NCI-H2196 treated with DMSO at 0.1 percent for 48 hours (cell line): ENCODE data around the gene PODXL.

Experiments
- DNase-seq: peaks from one replicate; lab custom pipeline; 2025; ENCODE audit not compliant: unreplicated experiment; lab: John Stamatoyannopoulos, UW

Gene PODXL

DNA sequence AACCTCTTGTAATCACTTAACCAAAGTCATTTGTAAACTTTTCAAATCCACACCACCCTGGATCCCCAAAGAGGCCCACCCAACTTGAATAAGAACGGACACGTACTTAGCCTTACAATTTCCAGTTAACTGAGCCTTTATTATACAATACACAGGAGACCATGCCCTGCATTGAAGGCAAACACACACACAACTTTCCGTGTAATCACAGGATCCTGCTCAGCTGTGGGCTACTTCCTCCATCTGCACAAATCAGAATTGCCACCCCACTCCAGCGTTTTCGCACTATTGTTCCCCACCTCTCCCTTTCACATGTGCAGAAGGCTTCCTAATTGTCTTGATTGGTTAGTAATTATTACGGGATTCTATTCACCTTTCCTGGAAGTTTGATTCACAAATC, 12.1 kb upstream of the PODXL start:
- DNase-seq = no peak

DNA sequence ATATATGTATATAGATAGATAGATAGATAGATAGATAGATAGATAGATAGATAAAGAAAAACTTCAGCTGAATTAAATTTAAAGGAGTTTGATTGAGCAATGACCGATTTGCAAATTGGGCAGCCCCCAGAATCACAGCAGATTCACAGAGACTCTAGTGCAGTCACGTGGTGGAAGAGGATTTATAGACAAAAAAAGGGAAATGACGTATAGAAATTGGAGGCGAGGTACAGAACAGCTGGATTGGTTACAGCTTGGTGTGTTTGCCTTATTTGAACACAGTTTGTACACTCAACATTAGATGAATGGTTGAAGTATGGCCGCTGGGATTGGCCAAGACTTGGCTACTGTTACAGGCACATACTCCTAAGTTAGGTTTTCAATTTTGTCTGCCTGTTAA, 8.2 kb upstream of the PODXL start:
- no peak for DNase-seq

DNA sequence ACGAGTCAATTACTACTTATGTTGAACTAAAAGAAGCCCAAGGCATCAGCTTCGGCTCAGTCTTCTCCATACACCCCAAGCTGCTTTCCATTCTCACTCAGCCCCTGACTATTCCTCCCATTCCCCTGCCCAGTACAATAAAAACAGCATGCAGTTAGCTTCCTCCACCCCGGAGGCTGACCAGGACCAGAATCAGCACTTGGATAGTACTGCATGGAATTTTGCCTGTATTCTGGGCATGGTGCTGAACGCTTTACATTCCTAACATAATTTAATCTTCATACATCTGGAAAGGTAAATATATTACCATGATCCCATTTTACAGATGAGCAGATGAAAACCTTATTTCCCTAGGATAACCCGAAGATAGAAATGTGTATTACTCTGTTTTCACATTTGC, 7.5 kb upstream of the PODXL start:
- DNase-seq = no peak

DNA sequence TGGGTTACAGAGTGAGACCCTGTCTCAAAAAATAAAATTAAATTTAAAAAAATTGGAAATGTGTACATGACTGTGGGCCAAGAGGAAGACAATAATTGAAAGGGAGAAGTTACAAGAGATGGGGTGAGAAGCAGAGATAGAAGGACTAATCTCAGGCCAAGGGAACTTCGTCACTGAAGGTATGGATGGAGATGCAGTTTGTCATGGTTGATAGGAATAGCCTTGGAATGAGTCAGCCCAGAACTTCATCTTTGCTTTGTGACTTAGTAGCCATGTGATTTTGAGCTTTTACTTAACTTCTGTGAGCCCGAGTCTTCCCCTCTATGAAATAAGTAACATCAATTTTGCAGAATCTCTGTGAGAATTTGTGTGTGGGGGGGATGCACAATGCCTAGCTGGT, 6.5 kb upstream of the PODXL start:
- DNase-seq = no peak

DNA sequence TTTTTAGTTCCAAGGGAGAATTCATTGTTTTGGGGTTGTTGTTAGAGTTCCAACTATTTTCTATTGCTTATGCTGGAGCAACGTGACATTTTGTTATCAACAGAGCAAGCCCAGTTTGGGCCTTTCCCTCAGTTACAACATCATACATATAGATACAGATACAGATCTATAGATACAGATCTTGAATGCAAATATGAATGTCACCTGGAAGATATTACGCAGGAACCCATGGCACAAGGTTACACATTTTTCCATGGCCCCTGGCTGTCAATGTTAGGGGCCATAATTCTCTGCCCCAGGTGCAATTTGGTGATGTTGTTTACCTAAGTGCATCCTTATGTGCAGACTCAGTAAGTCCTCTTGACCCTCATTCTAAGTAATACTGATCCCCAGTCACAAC, 3.6 kb upstream of the PODXL start:
- no peak for DNase-seq

DNA sequence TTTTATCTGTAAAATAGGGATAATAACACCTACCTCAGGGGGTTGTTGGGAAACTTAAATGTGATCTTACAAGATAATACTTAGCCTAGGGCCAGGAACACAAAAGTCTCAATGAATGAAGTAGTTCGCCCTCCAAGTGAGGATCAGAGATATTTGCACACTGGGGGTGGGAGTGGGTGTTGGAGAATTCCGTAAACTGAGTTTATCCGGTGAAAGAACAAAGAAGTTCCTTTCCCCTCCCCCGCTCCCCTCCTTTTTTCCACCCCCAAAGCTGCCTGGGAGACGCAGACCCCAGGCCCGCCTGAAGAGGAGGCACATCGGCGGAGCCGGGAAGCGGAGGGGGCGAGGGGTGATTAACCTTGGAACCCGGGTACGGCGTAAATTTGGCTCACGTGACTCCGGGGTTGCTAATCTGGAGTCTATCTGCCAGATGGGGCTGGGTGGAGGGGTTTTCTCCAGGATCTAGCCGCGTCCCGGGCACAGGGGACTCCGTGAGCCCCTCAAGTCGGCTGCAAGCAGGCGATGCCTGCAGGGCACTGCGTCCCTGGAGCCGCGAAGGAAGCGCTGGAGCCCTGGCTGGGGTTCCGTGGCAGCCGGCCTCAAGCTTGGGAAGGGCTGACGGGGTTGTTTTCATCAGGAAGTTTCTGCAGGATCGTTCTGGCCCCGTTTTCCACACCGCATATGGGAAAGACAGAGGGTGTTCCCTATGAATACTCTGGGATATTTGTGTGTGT, 1.4 kb upstream of the PODXL start:
- no peak for DNase-seq

DNA sequence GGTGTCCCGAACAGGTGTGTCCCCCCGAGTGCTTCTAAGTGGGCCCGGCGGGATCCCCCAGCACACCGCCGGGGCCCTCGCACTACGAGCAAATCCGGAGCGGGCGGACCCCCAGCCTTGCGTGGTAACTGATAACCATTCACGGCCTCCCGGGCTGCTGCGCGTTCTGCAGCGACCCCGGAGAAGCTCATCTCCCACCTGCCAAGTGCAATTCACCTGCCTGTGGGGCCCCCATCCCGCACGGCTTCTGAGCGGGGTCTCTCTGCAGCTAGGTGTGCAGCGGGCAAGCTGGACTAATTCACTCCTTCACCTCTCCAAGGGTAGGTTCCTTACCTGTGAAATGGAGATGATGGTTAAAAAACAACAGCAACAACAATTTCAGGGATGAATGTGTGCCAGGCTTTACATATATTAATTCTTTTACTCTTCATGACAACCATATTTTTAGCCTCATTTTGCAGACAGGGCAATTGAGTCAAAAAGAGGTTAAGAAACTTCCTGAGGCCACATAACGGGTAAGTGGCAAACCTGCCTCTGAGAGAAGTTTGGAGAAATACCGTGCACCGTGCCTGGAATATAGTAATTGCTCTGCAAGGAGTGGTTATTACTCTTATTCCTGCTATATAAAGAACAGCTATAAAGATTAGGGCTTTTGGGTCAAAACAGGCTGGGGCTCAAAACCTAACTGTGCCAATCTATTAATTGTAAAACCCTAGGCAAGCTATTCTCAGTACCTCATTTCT, 652 bp upstream of the PODXL start:
- no peak for DNase-seq

DNA sequence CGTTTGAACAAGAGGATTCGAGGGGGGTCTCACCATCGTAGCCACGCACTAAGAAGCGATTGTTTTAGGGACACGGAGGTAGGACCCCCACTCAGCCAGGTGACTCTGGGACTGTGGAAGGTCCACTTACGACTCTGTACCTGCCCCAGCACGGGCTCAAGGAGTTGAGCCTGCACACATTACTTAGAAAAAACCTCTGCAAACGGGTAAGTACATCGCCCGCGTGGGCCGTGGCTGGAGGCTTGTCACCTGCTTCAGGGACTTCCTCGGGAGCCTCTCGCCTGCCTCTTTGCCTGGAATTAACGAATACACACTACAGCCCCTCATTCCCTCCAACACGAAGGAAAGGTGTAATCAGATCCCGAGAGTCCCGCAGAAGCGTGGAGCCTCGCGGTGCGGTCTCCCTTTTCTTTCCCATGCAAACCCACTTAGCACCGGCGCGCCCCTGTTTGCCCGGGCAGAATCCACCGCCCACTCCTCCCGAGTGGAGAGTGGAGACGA, 826 bp downstream of the PODXL start:
- no peak for DNase-seq

DNA sequence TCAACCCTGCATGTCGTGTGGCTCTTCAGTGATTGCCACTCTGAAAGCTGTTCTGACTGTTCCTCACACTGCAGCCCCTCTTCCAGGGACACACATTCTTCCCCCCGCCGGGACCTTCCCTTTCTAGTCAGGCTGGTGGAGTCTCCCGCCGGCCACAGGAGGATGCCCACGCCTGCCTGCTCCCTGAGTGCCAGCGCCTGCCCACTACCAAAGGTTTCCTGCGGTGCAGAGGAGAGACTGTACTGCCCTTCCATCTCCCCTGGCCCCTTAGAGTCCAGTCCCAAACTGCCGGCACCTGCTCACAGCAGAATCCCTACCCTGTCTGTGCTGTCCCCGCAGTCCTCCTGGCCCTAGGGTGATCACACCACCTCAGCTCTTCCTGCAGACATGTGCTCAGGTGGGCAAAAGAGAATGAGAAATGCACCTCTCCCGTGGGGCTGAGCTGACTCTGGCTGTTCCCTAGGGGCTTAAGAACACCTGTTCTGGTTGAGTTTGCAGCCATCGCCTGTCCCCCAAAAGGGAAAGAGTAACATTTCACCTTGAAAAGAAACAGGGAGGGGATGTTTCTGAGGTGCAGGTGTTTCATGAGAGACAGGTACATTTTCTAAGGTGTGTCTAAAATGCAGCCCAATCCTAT, 1.4 kb downstream of the PODXL start:
- no peak for DNase-seq

DNA sequence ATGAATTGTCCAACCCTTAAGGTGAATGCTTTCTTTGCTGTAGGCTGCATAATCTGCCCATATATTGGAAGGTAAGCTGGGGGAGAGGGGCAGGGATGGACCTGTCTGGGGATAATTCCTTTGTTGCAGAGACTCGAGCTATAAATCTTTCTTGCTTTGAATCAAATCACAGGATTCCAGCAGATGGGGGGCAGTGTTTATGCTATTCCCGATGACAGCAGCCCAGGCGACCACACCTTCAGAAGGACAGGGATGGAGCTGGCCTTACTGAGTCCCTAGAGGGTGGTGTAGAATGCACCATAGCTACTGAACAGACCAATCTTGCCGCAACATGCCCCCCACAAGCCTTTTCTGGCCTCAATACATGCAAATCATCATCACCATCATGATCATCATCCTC, 2.5 kb downstream of the PODXL start:
- no peak for DNase-seq

DNA sequence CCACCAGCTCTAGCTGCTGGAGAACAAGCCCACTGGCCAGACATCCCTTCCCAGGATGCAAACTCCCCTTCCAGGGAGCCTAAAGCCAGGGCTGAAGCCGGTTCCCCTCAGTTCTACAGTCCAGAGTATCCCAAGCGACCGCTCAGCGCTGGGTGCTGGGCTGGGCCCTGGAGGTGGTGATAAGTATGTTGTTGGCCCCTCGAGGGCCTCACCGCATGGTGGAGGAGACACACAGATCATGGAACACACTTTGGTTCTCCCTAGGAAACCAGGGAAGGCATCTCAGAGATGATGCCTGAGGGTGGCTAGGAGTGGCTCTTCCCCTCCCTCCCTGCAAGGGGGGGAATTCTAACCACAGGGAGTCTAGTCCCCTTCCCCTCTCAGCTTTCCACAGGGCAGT, 4.4 kb downstream of the PODXL start:
- DNase-seq = no peak

DNA sequence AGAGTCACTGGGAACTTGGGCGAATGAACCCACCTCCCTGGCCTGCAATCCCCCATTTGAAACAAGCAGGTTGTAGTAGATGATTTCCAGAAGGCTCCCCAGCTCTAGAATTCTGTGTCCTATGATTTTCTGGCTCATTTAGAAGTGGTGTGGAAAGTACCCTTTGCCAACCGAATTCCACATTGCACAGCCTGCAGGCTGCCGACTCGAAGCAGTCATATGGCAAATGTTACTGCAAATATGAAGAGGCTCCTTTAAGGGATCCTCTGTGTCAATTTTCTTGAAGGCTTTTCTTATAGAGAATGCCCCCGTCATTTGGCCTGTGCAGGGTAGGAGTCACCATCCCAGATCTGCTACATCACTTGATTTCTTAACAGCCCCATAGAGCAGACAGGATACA, 5.6 kb downstream of the PODXL start:
- DNase-seq = no peak

DNA sequence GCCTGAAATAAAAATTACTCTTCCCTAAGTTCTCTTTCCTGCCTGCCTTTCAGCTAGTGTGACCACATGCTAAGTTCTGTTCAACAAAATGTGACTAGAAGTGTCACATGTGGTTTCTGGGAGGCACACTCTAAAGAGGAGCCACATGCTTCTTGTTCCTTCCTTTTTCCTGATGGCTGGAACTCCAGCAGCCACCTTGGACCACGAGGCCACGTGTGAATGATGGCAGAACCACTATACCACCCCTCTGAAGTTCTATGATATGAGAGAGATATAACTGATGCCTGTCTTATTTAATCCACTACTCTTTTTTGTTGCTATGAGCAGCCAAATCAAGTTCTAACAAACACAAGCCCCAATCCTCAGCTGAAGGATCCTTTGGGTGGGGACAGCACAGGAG, 8.1 kb downstream of the PODXL start:
- DNase-seq = no peak

DNA sequence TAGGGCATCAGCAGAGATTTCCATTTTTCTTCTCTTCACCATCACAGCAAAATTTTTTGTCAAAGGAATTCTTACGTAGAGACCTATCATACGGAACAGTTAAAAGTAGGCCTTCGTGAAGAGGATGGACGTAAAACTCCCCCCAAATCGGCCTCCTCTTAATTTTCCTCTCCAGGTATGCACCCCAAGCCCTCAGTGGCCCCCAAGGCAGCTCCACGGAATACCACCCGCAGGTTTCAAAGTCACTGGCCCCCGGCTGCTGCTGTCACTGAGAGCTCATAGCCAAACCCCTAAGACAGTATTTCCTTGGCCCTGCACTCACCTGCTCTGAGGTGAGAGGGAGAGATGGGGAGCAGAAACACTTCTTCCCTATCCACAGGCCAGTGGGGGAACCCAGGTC, 8.8 kb downstream of the PODXL start:
- DNase-seq = no peak

DNA sequence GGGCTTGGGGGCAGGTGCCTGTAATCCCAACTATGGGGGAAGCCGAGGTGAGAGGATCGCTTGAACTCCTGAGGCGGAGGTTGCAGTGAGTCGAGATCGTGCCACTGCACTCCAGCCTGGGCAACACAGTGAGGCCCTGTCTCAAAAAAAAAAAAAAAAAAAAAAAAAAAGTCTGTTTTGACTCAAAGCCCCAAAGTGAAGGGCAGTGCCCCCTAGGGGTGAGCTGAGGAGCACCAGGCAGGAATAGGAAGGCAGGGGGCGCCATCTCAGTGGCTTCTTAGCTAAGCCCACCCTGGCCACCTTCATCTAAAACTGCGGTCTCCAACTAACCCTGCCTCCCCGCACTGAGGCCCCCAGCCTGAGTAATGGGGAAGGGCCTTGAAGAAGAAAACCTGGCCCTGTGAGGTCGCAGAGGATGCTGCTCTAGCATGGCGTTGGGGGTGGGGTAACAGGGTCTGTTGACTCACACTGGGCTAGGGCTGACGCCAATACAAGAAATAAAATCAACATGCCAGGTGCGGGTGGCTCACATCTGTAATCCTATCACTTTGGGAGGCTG, 9.8 kb downstream of the PODXL start:
- no peak for DNase-seq

DNA sequence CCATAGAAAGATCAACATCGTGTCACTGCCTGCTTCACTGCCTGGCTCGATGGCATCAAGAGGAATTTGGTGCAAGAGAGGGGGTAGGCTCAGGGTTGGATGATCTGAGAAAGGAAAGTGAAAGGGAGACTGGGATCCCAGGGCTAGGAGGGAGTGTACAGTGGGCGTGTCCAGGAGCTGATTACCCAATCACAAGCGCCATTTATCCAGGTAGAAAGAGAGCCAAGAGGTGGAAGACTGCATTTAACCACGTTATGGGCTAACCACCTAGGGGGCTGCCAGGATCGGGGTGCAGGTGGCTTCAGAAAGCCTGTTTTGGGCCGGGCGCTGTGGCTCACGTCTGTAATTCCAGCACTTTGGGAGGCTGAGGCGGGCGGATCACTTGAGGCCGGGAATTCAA, 10.3 kb downstream of the PODXL start:
- no peak for DNase-seq

DNA sequence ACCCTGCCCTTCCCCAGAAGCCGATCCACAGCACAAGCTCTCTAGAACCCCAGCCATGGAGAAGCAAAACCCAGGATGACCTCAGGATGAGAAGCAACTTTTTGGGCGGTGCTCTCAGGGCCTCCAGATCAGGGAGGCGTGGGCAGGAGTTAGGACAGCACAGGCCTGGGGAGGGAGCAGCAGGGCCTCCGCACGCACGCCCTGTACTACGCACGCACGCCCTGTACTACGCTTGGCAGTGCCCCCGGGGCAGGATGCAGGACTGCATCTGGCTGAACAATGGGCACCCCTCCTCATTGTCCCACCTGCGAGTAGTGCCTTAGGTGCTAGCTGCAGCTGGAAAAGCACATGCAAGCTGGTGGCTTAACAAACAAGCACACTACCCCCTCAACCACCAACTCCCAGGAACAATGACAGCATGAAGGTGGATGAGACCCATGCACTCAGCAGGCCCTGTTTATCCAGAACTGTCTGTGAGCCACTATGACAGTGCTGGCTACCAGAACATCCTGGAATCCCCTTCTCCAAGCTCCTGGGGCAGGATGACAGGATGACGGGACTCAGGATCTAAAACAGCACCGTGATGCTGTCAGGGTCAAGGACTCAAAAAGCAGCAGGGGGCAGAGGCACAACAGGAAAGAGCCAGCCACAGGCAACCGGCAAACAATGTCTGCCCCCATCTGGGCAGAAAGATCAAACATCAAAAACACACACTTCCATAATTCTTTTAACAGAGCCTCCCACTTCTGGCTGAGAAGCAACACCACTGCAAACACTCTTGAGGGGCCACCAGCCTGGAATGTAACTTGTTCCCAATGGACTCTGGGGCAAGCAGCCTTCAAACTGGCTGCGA, 11.8 kb downstream of the PODXL start:
- DNase-seq = no peak

DNA sequence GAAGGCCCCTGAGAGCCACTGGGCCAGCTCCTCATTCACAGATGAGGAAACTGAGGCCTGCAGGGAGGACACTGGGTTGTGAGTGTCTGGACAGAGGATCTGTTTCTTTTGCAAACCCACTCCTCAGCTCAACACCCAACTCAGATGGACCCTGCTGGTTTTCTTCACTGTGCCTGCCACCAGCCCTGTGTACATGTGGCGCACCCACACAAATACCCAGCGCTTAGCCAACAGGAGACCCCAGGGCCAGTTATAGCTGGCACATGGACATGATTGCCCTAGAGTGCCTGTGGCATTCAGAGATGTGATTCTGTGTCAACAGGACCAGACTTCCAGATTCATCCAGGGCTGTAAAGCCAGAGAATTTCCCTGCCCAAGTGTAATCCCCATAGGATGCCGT, 12.4 kb downstream of the PODXL start:
- DNase-seq = no peak

DNA sequence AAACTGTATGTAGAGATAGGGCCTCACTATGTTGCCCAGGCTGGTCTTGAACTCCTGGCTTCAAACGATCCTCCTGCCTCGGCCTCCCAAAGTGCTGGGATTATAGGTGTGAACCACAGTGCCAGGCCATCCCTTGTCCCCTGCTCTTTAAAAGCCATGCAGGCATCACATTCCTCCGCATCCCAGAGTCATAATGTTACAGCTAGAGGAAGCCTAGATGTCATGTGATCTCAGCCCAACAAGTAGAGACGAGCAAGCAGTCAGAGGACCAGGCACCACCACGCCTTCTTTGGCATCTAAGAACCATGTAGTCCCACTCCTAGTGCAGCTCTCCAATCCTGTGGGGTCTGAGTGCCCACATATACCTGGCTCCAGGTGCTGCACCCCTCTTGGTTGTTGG, 13.1 kb downstream of the PODXL start:
- no peak for DNase-seq

DNA sequence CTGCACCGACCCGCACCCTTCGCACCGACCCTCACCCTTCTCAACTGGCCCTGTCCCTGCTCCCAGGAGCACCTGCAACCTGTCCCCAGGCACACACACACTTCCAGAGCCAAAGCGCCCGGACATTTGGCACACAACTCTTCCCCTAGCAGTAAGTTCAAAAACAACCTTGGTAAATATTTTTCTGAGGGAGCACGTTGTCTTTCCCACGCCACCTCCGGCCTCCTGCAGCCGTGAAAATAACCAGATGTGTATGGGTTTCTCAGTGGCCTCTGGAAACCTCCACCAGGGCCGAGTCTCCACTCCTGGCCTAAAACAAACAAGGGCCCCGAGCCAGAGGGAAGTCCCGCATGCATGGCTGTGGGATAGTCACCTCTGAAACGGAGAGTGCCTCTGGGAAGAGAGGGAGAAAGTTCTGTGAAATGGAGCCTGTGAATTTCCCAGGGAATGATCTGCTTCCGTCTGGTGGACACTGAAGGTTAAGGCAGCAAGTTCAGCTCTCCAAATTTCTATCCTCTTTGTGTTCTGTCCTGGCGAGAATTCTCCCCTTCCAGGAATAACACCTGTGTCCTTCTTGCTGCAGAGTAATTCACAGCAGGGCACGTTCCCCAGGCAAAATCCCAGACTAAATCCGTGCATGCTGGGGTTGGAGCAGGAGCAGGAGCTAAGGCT, 15.8 kb downstream of the PODXL start:
- no peak for DNase-seq

DNA sequence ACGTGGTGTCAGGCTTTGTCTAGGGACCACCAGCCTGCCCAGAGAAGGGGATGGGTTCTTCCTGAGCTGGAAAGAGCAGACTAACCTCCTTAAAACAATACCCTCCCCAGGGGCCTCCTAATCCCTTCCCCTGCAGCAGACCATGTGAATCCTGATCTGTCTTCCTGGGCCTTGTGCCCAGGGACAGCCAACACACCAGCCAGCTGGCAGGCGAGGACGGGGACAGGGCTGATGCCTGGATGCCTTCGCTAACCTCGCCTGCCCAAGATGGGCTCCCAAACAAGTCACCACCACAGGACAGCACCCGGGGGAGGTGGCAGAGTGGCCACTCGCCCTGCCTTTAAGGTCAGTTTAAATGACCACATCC, 17.6 kb downstream of the PODXL start:
- no peak for DNase-seq
